GM12872 (cell line): ENCODE measurements around the gene HSF4.

Experiments
- CTCF ChIP-seq: IDR thresholded peaks from 3 replicates; pipeline ENCODE4 v1.5.1; 2011; ENCODE audit warnings: low read depth, mild to moderate bottlenecking, low read length, moderate library complexity; ENCODE audit not compliant: insufficient read depth

Gene HSF4

DNA sequence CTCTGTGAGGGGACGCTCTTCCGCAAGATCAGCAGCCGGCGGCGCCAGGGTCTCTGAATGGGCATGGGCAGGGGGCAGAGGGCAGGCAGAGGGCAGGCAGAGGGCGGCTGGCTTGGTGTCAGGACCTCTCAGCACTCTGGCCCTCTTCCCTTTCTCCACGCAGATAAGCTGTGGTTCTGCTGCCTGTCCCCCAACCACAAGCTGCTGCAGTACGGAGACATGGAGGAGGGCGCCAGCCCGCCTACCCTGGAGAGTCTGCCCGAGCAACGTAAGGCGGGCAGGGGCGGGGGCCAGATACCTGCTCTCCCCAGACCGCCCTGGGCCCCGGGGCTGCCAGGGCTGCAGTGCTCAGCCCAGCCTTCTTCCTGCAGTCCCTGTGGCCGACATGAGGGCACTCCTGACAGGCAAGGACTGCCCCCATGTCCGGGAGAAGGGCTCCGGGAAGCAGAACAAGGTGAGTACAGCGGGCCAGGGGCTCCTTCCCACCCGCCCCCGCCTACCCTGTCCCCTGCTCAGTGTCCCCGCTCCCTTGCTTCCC, 38.5 kb downstream of the HSF4 start:
- no peak for TF ChIP-seq CTCF

- no peak for TF ChIP-seq CTCF
These were observed 39.5 kb downstream of the HSF4 start for GRCh38 chr16:67204076-67204475.

DNA sequence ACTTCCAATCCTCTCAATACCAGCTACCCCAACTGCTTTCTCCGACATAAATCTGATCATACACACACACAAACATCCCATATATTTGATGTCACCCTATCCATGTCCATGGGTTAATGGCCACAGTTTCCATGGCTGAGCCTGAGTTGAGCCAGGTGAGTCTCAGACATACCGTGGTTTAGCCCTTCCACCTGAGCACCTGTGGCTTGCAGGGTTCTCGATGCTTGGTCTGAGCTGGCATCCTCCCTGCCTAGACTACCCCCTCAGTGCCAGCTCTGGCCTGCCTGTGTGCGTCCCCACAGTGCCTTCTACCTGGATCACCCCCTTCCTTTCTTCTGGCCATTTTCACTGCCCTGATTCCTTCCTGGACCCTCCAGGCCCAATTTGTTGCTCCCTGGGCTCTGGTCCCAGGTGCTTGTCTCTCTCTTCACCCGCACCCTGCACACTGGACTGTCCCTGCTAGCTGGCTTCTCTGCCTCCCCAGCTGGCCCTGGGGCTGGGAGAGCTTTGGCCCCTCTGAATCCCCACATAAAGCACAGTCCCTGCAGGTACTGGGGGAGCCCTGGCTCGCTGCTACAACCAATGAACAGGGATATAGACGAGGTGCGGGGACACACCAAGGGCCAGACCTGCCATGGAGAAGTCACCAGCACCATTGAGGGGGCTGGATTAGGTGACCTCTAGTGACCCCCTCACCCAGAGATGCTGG, 41.7 kb downstream of the HSF4 start:
- TF ChIP-seq CTCF, result no peak

GRCh38 chr16:67206838-67207248, 42.3 kb downstream of the HSF4 start:
- no peak for TF ChIP-seq CTCF

- TF ChIP-seq CTCF, result no peak
These were observed 42.9 kb downstream of the HSF4 start for GRCh38 chr16:67207249-67208091.

GRCh38 chr16:67208154-67208896, 43.8 kb downstream of the HSF4 start:
- TF ChIP-seq CTCF, result no peak

GRCh38 chr16:67209565-67209964, 45.0 kb downstream of the HSF4 start:
- TF ChIP-seq CTCF, result no peak
